Mesendoderm (in vitro differentiated cells): ENCODE data around the gene APOA1.
A peak's percentile ranks its signal among the peaks of the same experiment; 100 is the strongest.

Experiments used
- DNase-seq: peaks from one replicate; pipeline ENCODE4 v3.0.0; 2013
- H2AK5ac ChIP-seq: 2 replicates; pipeline ENCODE4 v1.6.1; 2013; ENCODE audit warnings: low read length, inconsistent platforms
- H2BK120ac ChIP-seq: 2 replicates; pipeline ENCODE4 v1.6.1; 2013; ENCODE audit warnings: low read depth, mild to moderate bottlenecking, low read length, moderate library complexity, mixed read lengths
- H2BK15ac ChIP-seq: replicated peaks from 2 replicates; pipeline ENCODE4 v1.6.1; 2013; ENCODE audit warnings: low read depth, mild to moderate bottlenecking, moderate library complexity
- H2BK5ac ChIP-seq: 2 replicates; pipeline ENCODE4 v1.6.1; 2013; ENCODE audit warnings: low read length, inconsistent platforms
- H3K18ac ChIP-seq: 2 replicates; pipeline ENCODE4 v1.6.1; 2013; ENCODE audit warnings: mild to moderate bottlenecking, low read length, mixed read lengths
- H3K23ac ChIP-seq: one replicate; pipeline ENCODE4 v1.6.1; 2013; ENCODE audit warnings: low read length
- H3K27ac ChIP-seq: 2 replicates; pipeline ENCODE4 v1.5.1; 2013; ENCODE audit warnings: low read depth, mild to moderate bottlenecking, inconsistent platforms, low read length, moderate library complexity
- H3K27me3 ChIP-seq: 2 replicates; pipeline ENCODE4 v1.6.1; 2013; ENCODE audit warnings: low read length, control low read depth, mild to moderate bottlenecking, inconsistent platforms; ENCODE audit not compliant: insufficient read depth, poor library complexity
- H3K36me3 ChIP-seq: 2 replicates; pipeline ENCODE4 v1.6.1; 2013; ENCODE audit warnings: low read length, inconsistent platforms; ENCODE audit not compliant: control insufficient read depth, insufficient read depth
- H3K4ac ChIP-seq: one replicate; pipeline ENCODE4 v1.6.1; 2013; ENCODE audit warnings: low read depth, mild to moderate bottlenecking, low read length, moderate library complexity
- H3K4me1 ChIP-seq: 2 replicates; pipeline ENCODE4 v1.6.1; 2013; ENCODE audit warnings: low read depth, low read length, inconsistent platforms; ENCODE audit not compliant: control insufficient read depth
- H3K4me2 ChIP-seq: 2 replicates; pipeline ENCODE4 v1.6.1; 2013; ENCODE audit warnings: low read length
- H3K4me3 ChIP-seq: 2 replicates; pipeline ENCODE4 v1.5.1; 2013; ENCODE audit warnings: mild to moderate bottlenecking, low read length
- H3K56ac ChIP-seq: one replicate; pipeline ENCODE4 v1.6.1; 2013; ENCODE audit warnings: low read length
- H3K79me1 ChIP-seq: 2 replicates; pipeline ENCODE4 v1.6.1; 2013; ENCODE audit warnings: low read length, inconsistent platforms
- H3K79me2 ChIP-seq: 2 replicates; pipeline ENCODE4 v1.6.1; 2013; ENCODE audit warnings: mild to moderate bottlenecking, low read length; ENCODE audit not compliant: control insufficient read depth, insufficient read depth
- H3K9ac ChIP-seq: 2 replicates; pipeline ENCODE4 v1.6.1; 2013; ENCODE audit warnings: low read length, inconsistent platforms
- H4K5ac ChIP-seq: one replicate; pipeline ENCODE4 v1.6.1; 2013; ENCODE audit warnings: low read length
- H4K8ac ChIP-seq: one replicate; pipeline ENCODE4 v1.6.1; 2013; ENCODE audit warnings: low read depth, mild to moderate bottlenecking, control low read depth, low read length, moderate library complexity
- WGBS: extraction: QIAGEN DNeasy Blood & Tissue Kit; methylation state at CpG from one replicate; pipeline ENCODE4 v1.1.7; 2013; ENCODE audit warnings: low lambda C conversion rate, missing lambda C conversion rate; ENCODE audit not compliant: insufficient coverage; ENCODE audit errors: extremely low coverage; 5-methylcytosine and 5-hydroxymethylcytosine counted together

APOA1 gene

GRCh38 chr11:116842909-116843308 lies 5.5 kb upstream of the APOA1 start:
- Histone ChIP-seq H3K9ac (no peak overlapping the region), H3K4me1 (peaks cover 2% of the 10 kb centered on the region), H4K5ac (no peak overlapping the region), H3K4ac (no peak overlapping the region), H4K8ac (no peak overlapping the region), H3K79me2 (no peaks in the 10 kb centered on the region), H2BK120ac (no peak overlapping the region), H3K4me3 (no peak overlapping the region), H3K56ac (no peak overlapping the region), H3K23ac (no peak overlapping the region), H3K27ac (no peak overlapping the region), H3K4me2 (no peak overlapping the region), H2AK5ac (no peak overlapping the region), H3K36me3 (peaks cover 2% of the 10 kb centered on the region), H2BK5ac (no peak overlapping the region), H3K18ac (no peak overlapping the region), H3K27me3 (no peaks in the 10 kb centered on the region), H2BK15ac (no peak overlapping the region), H3K79me1 (no peaks in the 10 kb centered on the region)
- WGBS, result no CpG with 5 or more reads among the region's 4 CpGs
- no peak for DNase-seq

- H3K4ac ChIP-seq, result no peak overlapping the region
- no peak overlapping the region for H3K4me2 ChIP-seq
- no peak overlapping the region for H2AK5ac ChIP-seq
- no peak overlapping the region for H3K23ac ChIP-seq
- DNase-seq, result no peak
- no peak overlapping the region for H3K27ac ChIP-seq
- H2BK120ac ChIP-seq, result no peak overlapping the region
- no peak overlapping the region for H3K4me3 ChIP-seq
- H4K8ac ChIP-seq, result no peak overlapping the region
- H3K56ac ChIP-seq, result no peak overlapping the region
- no peaks in the 10 kb centered on the region for H3K79me1 ChIP-seq
- no peak overlapping the region for H3K9ac ChIP-seq
- H3K79me2 ChIP-seq, result no peaks in the 10 kb centered on the region
- no peak overlapping the region for H3K18ac ChIP-seq
- no peak overlapping the region for H2BK15ac ChIP-seq
- H3K4me1 ChIP-seq, result peaks cover 6% of the 10 kb centered on the region
- H3K27me3 ChIP-seq, result no peaks in the 10 kb centered on the region
- no CpG with 5 or more reads among the region's 4 CpGs for WGBS
- H3K36me3 ChIP-seq, result peaks cover 2% of the 10 kb centered on the region
- H4K5ac ChIP-seq, result no peak overlapping the region
- no peak overlapping the region for H2BK5ac ChIP-seq
Observed at GRCh38 chr11:116842117-116842516, 4.7 kb upstream of the APOA1 start.

- peaks cover 6% of the 10 kb centered on the region for H3K4me1 ChIP-seq
- no peak for DNase-seq
- no peaks in the 10 kb centered on the region for H3K27me3 ChIP-seq
- no peak overlapping the region for H3K4me3 ChIP-seq
- no peak overlapping the region for H3K23ac ChIP-seq
- H3K4ac ChIP-seq, result no peak overlapping the region
- H3K9ac ChIP-seq, result no peak overlapping the region
- no peaks in the 10 kb centered on the region for H3K79me2 ChIP-seq
- no peak overlapping the region for H4K8ac ChIP-seq
- no peak overlapping the region for H2BK15ac ChIP-seq
- H2BK120ac ChIP-seq, result no peak overlapping the region
- H3K79me1 ChIP-seq, result no peaks in the 10 kb centered on the region
- H3K56ac ChIP-seq, result no peak overlapping the region
- no peak overlapping the region for H3K18ac ChIP-seq
- H3K36me3 ChIP-seq, result peaks cover 2% of the 10 kb centered on the region
- WGBS, result no CpG with 5 or more reads among the region's 9 CpGs
- no peak overlapping the region for H4K5ac ChIP-seq
- no peak overlapping the region for H2BK5ac ChIP-seq
- H3K27ac ChIP-seq, result no peak overlapping the region
- H3K4me2 ChIP-seq, result no peak overlapping the region
- H2AK5ac ChIP-seq, result no peak overlapping the region
Observed at GRCh38 chr11:116840746-116841296, 3.4 kb upstream of the APOA1 start.

- Histone ChIP-seq H3K4me3 (no peak overlapping the region), H2BK15ac (no peak overlapping the region), H4K5ac (no peak overlapping the region), H3K27ac (no peak overlapping the region), H3K56ac (no peak overlapping the region), H3K18ac (no peak overlapping the region), H3K4ac (no peak overlapping the region), H3K36me3 (no peaks in the 10 kb centered on the region), H3K4me1 (peaks cover 8% of the 10 kb centered on the region), H2AK5ac (no peak overlapping the region), H3K79me1 (no peaks in the 10 kb centered on the region), H2BK120ac (no peak overlapping the region), H2BK5ac (no peak overlapping the region), H3K23ac (no peak overlapping the region), H3K27me3 (no peaks in the 10 kb centered on the region), H4K8ac (no peak overlapping the region), H3K4me2 (no peak overlapping the region), H3K79me2 (no peaks in the 10 kb centered on the region), H3K9ac (no peak overlapping the region)
- peak; percentile 32 for DNase-seq
- WGBS, result no CpG with 5 or more reads among the region's 6 CpGs
Observed at GRCh38 chr11:116840224-116840745, 2.9 kb upstream of the APOA1 start.

- DNase-seq, result no peak
- no peak overlapping the region for H3K9ac ChIP-seq
- H3K27me3 ChIP-seq, result no peaks in the 10 kb centered on the region
- H4K8ac ChIP-seq, result no peak overlapping the region
- H3K4ac ChIP-seq, result no peak overlapping the region
- WGBS, result no CpG with 5 or more reads among the region's 6 CpGs
- no peak overlapping the region for H3K23ac ChIP-seq
- H2BK120ac ChIP-seq, result no peak overlapping the region
- no peak overlapping the region for H2BK5ac ChIP-seq
- H3K27ac ChIP-seq, result no peak overlapping the region
- no peak overlapping the region for H3K56ac ChIP-seq
- H2AK5ac ChIP-seq, result no peak overlapping the region
- no peak overlapping the region for H4K5ac ChIP-seq
- H3K18ac ChIP-seq, result no peak overlapping the region
- H3K4me3 ChIP-seq, result no peak overlapping the region
- H3K4me1 ChIP-seq, result peaks cover 8% of the 10 kb centered on the region
- H3K4me2 ChIP-seq, result no peak overlapping the region
- no peak overlapping the region for H2BK15ac ChIP-seq
- no peaks in the 10 kb centered on the region for H3K79me2 ChIP-seq
- H3K79me1 ChIP-seq, result no peaks in the 10 kb centered on the region
- no peaks in the 10 kb centered on the region for H3K36me3 ChIP-seq
Observed at GRCh38 chr11:116838321-116839084, 1.1 kb upstream of the APOA1 start.
